NCI-H524 (cell line): Measurements from ENCODE around the gene GAB3.
A peak's percentile ranks its signal among the peaks of the same experiment; 100 is the strongest.
"Not testable (repeated sequence)": the region's sequence is repeated elsewhere in the genome, so short reads cannot be mapped to it uniquely, and the experiment has no call there.

ENCODE experiments used
- DNase-seq, 2 experiments: peaks; one replicate each; lab custom pipeline; 2025; lab: John Stamatoyannopoulos, UW

GAB3 gene

DNA sequence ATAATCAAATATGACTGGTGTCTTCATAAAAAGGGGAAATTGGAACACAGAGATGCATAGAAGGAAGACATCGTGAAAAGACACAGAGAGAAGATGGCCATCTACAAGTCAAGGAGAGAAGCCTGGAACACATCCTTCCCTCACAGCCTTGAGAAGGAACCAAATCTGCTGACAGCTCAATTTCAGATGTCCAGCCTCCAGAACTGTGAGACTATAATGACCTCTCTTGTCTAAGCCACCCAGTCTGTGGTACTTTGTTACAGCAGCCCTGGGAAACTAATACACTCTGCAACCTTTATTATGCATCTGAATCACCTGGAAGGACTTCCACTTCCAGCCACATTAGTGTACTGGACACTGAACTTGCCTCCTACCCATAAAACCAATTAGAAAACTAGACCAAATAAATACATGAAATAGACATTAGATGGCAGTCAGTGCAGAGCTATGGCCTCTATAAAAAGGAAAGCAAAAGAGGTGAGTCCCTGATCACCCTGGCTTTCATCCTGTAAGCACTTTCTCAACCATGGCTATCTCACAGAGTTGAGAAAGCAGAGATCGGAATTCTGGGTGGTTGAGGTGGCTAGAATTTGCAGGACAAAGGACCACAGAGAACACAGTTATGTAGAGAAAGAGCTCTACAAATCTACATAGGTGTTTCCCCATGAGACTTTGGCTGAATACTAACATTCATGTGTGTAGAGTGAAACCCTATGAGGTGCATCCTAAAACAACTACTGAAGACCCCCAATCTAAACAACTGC, 25.7 kb downstream of the GAB3 start:
- no peak for DNase-seq

GRCh38 chrX:154721155-154721554, 29.7 kb downstream of the GAB3 start:
- no peak for DNase-seq

- no peak for DNase-seq
These were observed 30.8 kb downstream of the GAB3 start for GRCh38 chrX:154720067-154720466.

- DNase-seq = no peak
These were observed 31.7 kb downstream of the GAB3 start for GRCh38 chrX:154719132-154719675.

GRCh38 chrX:154718616-154719015, 32.3 kb downstream of the GAB3 start:
- no peak for DNase-seq

GRCh38 chrX:154717824-154718223, 33.1 kb downstream of the GAB3 start:
- DNase-seq = no peak

DNA sequence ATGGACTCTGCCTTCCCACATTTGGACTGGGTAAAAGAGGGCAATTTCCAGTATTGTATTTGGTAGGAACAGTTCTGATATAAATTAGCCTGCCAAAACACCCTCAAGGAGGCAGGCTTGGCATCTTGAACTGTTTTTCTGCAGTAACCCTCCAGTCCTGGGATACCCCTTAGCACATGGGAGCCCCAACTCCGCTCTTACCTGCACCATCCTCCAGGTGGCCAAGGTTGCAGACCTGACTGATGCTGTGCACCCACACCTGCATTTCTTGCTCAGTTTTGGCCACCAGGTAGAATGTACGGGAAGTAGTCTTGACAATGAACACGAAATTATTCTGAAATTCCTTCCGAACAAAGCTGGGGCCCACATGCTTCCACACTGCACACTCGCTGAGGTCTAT, 35.1 kb downstream of the GAB3 start:
- no peak for DNase-seq

DNA sequence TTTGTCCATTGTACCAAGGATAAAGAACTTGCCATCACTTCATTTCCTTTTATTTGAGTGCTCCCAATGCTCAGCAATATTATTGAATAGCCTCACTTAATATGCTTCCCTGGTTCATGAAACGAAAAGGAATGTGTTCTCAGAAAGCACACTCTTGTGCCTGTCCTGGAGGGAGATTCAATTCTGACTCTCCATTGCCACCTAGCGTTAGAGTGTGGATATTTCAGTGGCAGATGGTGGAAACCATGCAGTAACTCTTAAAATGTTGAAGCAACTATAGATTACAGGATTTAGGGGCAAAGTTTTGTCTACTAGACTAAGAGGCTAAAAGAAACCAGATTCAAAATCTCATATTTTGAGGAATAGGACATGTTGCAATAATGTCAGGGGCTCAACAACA, 36.0 kb downstream of the GAB3 start:
- peak in 1 of 2 experiments; percentile 67 for DNase-seq

GRCh38 chrX:154712781-154713740, 37.8 kb downstream of the GAB3 start:
- DNase-seq = no peak

DNA sequence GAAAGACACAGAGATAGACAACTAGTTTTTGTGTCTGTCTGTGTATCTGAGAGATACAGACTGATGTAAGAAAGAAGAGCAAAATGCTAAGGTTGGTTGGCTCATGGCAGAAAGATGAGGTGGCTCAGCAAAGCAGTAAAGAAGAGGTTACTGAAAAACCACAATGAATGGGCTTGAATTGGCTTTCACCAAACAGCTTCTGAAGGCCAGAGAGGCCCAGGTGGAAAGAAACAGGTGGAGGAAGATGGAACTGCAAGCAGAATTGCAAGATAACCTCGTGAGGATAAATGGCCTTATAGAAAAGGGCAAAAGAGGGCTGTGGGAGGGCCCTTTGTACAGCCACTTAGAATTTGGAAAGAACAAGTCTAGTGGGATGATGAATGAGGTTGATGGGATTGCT, 39.6 kb downstream of the GAB3 start:
- DNase-seq = no peak

- no peak for DNase-seq
These were observed 40.6 kb downstream of the GAB3 start for GRCh38 chrX:154710309-154710708.

- DNase-seq = no peak
These were observed 52.1 kb downstream of the GAB3 start for GRCh38 chrX:154698630-154699248.

DNA sequence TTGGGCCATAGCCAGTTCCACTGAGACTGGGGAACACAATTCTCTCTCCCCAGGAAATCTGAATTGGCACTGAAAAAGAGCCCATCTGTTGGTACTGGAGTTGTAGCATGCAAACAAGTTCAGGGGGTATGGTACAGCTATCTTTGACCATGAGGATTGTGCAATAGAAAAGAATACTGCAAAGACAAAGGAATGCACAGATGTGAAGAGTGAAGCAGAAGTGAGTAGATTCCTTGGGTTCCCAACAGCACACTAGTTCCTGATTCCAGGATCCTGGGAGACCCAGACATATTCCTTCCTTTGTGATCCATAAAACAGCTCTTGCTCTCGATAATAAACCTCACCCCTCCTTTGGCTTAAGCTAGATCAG, 54.2 kb downstream of the GAB3 start:
- no peak for DNase-seq

- DNase-seq = no peak
These were observed 54.8 kb downstream of the GAB3 start for GRCh38 chrX:154695911-154696675.

DNA sequence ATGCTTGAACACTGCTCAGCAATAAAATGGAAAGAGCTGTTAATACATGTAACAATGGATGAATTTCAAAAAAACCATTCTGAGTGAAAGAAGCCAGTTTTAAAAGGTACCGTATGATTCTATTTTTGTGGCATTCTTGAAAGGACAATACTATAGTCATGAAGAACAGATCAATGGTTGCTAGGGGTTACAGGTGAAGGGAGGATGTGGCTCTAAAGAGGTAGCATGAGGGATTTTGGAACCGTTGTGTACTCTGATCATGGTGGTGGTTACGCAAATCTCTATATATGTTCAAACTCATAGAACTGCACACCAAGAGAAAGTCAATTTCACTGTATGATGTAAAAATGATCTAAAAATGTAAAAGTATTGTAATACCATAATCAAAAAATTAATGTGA, 57.5 kb downstream of the GAB3 start:
- no peak for DNase-seq

DNA sequence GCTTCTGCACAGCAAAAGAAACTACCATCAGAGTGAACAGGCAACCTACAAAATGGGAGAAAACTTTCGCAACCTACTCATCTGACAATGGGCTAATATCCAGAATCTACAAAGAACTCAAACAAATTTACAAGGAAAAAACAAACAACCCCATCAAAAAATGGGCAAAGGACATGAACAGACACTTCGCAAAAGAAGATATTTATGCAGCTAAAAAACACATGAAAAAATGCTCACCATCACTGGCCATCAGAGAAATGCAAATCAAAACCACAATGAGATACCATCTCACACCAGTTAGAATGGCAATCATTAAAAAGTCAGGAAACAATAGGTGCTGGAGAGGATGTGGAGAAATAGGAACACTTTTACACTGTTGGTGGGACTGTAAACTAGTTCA, 60.4 kb downstream of the GAB3 start:
- not testable (repeated sequence) for DNase-seq

DNA sequence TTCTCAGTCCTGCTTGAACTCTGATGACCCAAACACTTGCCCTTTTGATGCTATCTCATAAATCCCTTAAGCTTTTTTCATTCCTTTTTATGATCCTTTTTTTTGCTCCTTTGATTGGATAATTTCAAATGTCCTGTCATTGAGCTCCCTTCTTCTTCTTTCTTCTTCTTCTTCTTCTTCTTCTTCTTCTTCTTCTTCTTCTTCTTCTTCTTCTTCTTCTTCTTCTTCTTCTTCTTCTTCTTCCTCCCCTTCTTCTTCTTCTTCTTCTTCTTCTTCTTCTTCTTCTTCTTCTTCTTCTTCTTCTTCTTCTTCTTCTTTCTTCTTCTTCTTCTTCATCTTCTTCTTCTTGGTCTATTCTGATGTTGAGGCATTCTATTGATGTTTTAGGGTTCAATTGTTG, 78.8 kb downstream of the GAB3 start:
- DNase-seq = not testable (repeated sequence)

DNA sequence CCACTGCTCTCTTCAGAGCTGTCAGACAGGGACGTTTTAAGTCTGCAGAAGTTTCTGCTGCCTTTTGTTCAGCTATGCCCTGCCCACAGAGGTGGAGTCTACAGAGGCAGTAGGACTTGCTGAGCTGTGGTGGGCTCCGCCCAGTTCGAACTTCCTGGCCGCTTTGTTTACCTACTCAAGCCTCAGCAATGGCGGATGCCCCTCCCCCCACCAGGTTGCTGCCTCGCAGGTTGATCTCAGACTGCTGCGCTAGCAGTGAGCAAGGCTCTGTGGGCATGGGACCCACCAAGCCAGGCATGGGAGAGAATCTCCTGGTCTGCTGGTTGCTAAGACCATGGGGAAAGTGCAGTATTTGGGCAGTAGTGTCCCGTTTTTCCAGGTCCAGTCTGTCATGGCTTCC, 80.0 kb downstream of the GAB3 start:
- not testable (repeated sequence) for DNase-seq

- no peak for DNase-seq
These were observed 89.0 kb downstream of the GAB3 start for GRCh38 chrX:154661899-154662298.

GRCh38 chrX:154661170-154661569, 89.7 kb downstream of the GAB3 start:
- no peak for DNase-seq

DNA sequence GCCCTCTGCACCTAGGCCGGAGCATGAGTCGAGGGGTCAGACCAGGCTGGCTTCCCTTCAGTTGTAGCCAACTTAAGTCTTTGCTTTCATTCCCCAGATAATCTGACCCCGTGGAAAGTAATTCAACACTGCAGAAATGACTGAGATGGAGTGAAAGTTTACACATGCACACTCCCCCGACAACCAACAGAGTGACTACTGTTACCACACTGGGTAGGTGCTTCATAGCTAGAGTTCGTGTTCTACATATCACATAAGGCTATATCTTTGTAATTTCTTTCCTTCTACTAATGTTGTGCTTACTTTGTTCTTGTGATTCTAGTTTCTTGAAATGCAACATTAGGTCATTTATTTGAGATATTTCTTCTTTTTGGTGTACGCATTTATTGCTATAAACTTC, 90.3 kb downstream of the GAB3 start:
- DNase-seq = no peak

DNA sequence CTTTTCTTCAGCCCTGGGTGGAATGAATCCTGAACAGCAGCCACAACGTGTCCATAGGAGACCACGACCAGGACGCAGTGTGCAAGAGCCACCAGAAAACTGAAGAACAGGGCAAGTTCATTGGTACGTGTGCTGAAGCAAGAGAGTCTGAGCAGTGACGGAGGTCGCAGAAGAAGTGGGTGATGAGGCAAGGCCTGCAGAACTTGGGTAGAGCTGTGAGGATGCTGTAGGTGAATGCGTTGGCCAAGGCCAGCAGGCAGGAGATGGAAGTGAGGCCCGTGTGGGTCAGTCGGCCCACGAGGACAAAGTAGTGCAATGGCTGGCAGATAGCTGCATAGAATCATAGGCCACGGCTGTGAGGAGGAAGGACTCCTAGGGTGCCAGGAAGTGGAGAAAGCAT, 91.9 kb downstream of the GAB3 start:
- DNase-seq = no peak
